HepG2 (cell line): Measurements from ENCODE around the gene C16orf95. TPM values are rescaled to one million over a fixed set of nuclear protein-coding genes. Genes with fewer than 3 reads are reported as not detected.

Source experiments
- ELF4 ChIP-seq: sonication (generic); formaldehyde crosslinking; IDR thresholded peaks from 2 replicates; pipeline ENCODE4 v1.5.0; 2020; ENCODE audit warnings: missing genetic modification reagents, mild to moderate bottlenecking, moderate library complexity, borderline replicate concordance
- FOSL1 ChIP-seq: sonication (generic); formaldehyde crosslinking; IDR thresholded peaks from 2 replicates; pipeline ENCODE4 v1.9.0; 2021; ENCODE audit warnings: missing genetic modification reagents, borderline replicate concordance
- HMGA1 ChIP-seq: sonication (generic); formaldehyde crosslinking; conservative IDR thresholded peaks from 2 replicates; pipeline ENCODE4 v1.4.0; 2020; ENCODE audit warnings: missing genetic modification reagents
- HNF4A ChIP-seq: sonication (generic); formaldehyde crosslinking; IDR thresholded peaks from 2 replicates; pipeline ENCODE4 v1.4.0; 2020; ENCODE audit warnings: missing genetic modification reagents
- MTF2 ChIP-seq: sonication (generic); formaldehyde crosslinking; IDR thresholded peaks from 2 replicates; pipeline ENCODE4 v1.5.0; 2020; ENCODE audit warnings: missing genetic modification reagents, borderline replicate concordance
- NR2F1 ChIP-seq, 2 experiments: fragments of 450-650 bp in 1 of 2; formaldehyde crosslinking in 1 of 2; IDR thresholded peaks; 2 replicates each; pipeline versions ENCODE4 v1.5.0 to v1.6.1; 2016 to 2020; ENCODE audit warnings: mild to moderate bottlenecking in 1 of 2, missing compliant biosample characterization in 1 of 2, missing genetic modification reagents in 1 of 2, moderate library complexity in 1 of 2
- PHF20 ChIP-seq: sonication (generic); formaldehyde crosslinking; IDR thresholded peaks from 2 replicates; pipeline ENCODE4 v1.5.0; 2020; ENCODE audit warnings: mild to moderate bottlenecking, missing genetic modification reagents
- TAF1 ChIP-seq: sonication (generic); formaldehyde crosslinking; IDR thresholded peaks from 2 replicates; pipeline ENCODE4 v1.4.0; 2020; ENCODE audit warnings: missing genetic modification reagents
- ZBTB38 ChIP-seq: sonication (generic); formaldehyde crosslinking; IDR thresholded peaks from 2 replicates; pipeline ENCODE4 v1.5.1; 2020; ENCODE audit warnings: mild to moderate bottlenecking, missing genetic modification reagents
- ZNF549 ChIP-seq: sonication (generic); formaldehyde crosslinking; IDR thresholded peaks from 2 replicates; pipeline ENCODE4 v1.5.0; 2020; ENCODE audit warnings: missing genetic modification reagents
- polyA plus RNA-seq, 8 experiments: library from polyadenylated mRNA; depleted of rRNA in 3 of 8; stranded (reverse) in 7 of 8; unstranded in 1 of 8; fragments of >200 nt; fragmentation: Illumina TruSeq in 4 of 8; extraction: Trizol in 4 of 8; gene quantifications; 2 replicates each; pipeline versions ENCODE4 v1.2.1 to v1.2.3, GENCODE V29; 2011 to 2016; ENCODE audit warnings: low read depth in 4 of 8, missing spikeins in 1 of 8, mixed read lengths in 1 of 8; ENCODE audit not compliant: insufficient read depth in 1 of 8
- total RNA-seq, 5 experiments: library from RNA; depleted of rRNA; stranded (reverse); fragments of >200 nt; fragmentation: Illumina TruSeq; extraction: Trizol; gene quantifications; 2 replicates each; pipeline ENCODE4 v1.2.3, GENCODE V29; 2016; ENCODE audit warnings: low read depth in 1 of 5
- TF ChIP-seq, protein P1 (sequence below): sonication (generic); formaldehyde crosslinking; conservative IDR thresholded peaks from 2 replicates; pipeline ENCODE4 v1.4.0; 2020; ENCODE audit warnings: mild to moderate bottlenecking, missing genetic modification reagents, moderate library complexity
- TF ChIP-seq, protein P2 (sequence below): sonication (generic); formaldehyde crosslinking; IDR thresholded peaks from 2 replicates; pipeline ENCODE4 v1.4.0; 2020; ENCODE audit warnings: missing genetic modification reagents, borderline replicate concordance
- TF ChIP-seq, protein P3 (sequence below): sonication (generic); formaldehyde crosslinking; IDR thresholded peaks from 2 replicates; pipeline ENCODE4 v1.4.0; 2020; ENCODE audit warnings: missing genetic modification reagents, mild to moderate bottlenecking, borderline replicate concordance
- TF ChIP-seq, protein P4 (sequence below): sonication (generic); formaldehyde crosslinking; IDR thresholded peaks from 2 replicates; pipeline ENCODE4 v1.5.1; 2020; ENCODE audit warnings: mild to moderate bottlenecking, missing genetic modification reagents
- TF ChIP-seq, protein P5 (sequence below): sonication (generic); formaldehyde crosslinking; IDR thresholded peaks from 2 replicates; pipeline ENCODE4 v1.8.0; 2022; ENCODE audit warnings: mild to moderate bottlenecking, missing genetic modification reagents; ENCODE audit not compliant: insufficient replicate concordance

Gene C16orf95
- total and polyA plus RNA-seq, 2 of the 13 experiments (the other 11 are each of a cell fraction or from before 2014, with no cell fraction given) = 2.8 to 8.6 TPM

DNA sequence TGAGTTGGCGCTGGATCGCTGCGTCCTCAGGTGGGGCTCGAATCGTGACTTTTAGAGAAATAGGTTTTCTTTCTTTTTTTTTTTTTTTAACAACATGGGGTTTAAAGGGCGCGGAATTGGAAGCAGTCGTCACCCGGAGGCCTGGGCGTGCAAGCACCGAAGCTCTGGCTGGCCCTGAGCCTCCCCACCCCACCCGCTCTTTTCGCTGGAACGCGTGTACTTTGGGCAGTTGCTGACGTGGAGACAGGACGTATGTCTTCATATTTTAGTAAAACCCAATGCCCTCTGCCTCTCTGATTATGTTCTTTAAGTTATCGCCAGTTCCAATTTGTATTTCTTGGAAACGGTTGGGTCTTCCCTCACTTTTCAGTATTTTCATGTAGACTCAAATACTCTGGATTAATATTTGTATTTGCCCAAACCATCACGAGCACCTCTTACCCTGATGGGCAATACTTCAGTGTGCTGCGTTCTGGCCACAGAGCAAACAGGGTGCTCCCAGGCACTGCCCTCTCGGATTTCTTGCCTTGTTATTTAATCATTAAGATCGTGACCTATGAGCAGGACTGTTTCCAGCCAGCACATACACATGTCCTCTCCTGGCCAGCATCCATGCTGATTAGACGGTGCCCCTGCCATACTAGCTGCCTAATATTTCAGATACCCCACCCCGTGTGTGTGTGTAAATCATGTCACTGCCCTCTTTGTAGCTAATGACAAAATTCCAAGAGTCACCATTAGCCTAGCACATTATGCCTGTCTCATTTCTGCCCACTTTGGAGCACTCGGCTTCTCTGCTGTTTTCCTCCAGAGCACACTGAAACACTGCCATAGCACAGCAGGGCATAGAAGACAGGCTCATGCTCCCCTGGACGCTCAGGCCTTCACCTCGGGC is 805 bp upstream of the C16orf95 start (continued):
- TF ChIP-seq, protein P1, sequence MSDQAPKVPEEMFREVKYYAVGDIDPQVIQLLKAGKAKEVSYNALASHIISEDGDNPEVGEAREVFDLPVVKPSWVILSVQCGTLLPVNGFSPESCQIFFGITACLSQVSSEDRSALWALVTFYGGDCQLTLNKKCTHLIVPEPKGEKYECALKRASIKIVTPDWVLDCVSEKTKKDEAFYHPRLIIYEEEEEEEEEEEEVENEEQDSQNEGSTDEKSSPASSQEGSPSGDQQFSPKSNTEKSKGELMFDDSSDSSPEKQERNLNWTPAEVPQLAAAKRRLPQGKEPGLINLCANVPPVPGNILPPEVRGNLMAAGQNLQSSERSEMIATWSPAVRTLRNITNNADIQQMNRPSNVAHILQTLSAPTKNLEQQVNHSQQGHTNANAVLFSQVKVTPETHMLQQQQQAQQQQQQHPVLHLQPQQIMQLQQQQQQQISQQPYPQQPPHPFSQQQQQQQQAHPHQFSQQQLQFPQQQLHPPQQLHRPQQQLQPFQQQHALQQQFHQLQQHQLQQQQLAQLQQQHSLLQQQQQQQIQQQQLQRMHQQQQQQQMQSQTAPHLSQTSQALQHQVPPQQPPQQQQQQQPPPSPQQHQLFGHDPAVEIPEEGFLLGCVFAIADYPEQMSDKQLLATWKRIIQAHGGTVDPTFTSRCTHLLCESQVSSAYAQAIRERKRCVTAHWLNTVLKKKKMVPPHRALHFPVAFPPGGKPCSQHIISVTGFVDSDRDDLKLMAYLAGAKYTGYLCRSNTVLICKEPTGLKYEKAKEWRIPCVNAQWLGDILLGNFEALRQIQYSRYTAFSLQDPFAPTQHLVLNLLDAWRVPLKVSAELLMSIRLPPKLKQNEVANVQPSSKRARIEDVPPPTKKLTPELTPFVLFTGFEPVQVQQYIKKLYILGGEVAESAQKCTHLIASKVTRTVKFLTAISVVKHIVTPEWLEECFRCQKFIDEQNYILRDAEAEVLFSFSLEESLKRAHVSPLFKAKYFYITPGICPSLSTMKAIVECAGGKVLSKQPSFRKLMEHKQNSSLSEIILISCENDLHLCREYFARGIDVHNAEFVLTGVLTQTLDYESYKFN = no peak
- TF ChIP-seq PHF20 (CRISPR knock-in tag) = no peak
- TF ChIP-seq HMGA1 (CRISPR knock-in tag) = no peak
- TF ChIP-seq, protein P2, sequence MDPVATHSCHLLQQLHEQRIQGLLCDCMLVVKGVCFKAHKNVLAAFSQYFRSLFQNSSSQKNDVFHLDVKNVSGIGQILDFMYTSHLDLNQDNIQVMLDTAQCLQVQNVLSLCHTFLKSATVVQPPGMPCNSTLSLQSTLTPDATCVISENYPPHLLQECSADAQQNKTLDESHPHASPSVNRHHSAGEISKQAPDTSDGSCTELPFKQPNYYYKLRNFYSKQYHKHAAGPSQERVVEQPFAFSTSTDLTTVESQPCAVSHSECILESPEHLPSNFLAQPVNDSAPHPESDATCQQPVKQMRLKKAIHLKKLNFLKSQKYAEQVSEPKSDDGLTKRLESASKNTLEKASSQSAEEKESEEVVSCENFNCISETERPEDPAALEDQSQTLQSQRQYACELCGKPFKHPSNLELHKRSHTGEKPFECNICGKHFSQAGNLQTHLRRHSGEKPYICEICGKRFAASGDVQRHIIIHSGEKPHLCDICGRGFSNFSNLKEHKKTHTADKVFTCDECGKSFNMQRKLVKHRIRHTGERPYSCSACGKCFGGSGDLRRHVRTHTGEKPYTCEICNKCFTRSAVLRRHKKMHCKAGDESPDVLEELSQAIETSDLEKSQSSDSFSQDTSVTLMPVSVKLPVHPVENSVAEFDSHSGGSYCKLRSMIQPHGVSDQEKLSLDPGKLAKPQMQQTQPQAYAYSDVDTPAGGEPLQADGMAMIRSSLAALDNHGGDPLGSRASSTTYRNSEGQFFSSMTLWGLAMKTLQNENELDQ (CRISPR knock-in tag) = 0 out of 2 replicates have a peak, but pooled peaks have one; percentile 53
- no peak for TF ChIP-seq MTF2
- TF ChIP-seq ELF4 = no peak
- peak; percentile 9; the same call in 1 of the 2 replicates for TF ChIP-seq HNF4A
- TF ChIP-seq, protein P3, sequence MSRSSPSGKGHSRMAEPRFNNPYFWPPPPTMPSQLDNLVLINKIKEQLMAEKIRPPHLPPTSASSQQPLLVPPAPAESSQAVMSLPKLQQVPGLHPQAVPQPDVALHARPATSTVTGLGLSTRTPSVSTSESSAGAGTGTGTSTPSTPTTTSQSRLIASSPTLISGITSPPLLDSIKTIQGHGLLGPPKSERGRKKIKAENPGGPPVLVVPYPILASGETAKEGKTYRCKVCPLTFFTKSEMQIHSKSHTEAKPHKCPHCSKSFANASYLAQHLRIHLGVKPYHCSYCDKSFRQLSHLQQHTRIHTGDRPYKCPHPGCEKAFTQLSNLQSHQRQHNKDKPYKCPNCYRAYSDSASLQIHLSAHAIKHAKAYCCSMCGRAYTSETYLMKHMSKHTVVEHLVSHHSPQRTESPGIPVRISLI (CRISPR knock-in tag) = no peak
- TF ChIP-seq, protein P4, sequence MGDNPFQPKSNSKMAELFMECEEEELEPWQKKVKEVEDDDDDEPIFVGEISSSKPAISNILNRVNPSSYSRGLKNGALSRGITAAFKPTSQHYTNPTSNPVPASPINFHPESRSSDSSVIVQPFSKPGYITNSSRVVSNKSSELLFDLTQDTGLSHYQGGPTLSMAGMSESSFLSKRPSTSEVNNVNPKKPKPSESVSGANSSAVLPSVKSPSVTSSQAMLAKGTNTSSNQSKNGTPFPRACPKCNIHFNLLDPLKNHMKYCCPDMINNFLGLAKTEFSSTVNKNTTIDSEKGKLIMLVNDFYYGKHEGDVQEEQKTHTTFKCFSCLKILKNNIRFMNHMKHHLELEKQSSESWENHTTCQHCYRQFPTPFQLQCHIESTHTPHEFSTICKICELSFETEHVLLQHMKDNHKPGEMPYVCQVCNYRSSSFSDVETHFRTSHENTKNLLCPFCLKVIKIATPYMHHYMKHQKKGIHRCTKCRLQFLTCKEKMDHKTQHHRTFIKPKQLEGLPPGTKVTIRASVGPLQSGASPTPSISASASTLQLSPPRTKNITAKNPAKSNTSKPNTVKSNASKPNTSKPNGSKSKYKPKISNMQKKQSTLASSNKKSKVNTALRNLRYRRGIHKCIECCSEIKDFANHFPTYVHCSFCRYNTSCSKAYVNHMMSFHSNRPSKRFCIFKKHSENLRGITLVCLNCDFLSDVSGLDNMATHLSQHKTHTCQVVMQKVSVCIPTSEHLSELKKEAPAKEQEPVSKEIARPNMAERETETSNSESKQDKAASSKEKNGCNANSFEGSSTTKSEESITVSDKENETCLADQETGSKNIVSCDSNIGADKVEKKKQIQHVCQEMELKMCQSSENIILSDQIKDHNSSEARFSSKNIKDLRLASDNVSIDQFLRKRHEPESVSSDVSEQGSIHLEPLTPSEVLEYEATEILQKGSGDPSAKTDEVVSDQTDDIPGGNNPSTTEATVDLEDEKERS (CRISPR knock-in tag) = no peak
- TF ChIP-seq TAF1 (CRISPR knock-in tag) = no peak
- TF ChIP-seq FOSL1 = no peak
- TF ChIP-seq, protein P5, sequence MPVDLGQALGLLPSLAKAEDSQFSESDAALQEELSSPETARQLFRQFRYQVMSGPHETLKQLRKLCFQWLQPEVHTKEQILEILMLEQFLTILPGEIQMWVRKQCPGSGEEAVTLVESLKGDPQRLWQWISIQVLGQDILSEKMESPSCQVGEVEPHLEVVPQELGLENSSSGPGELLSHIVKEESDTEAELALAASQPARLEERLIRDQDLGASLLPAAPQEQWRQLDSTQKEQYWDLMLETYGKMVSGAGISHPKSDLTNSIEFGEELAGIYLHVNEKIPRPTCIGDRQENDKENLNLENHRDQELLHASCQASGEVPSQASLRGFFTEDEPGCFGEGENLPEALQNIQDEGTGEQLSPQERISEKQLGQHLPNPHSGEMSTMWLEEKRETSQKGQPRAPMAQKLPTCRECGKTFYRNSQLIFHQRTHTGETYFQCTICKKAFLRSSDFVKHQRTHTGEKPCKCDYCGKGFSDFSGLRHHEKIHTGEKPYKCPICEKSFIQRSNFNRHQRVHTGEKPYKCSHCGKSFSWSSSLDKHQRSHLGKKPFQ (CRISPR knock-in tag) = peak; percentile 16
- TF ChIP-seq ZBTB38 (CRISPR knock-in tag) = no peak
- TF ChIP-seq NR2F1 (CRISPR knock-in tag; IDR thresholded peaks at IDR 0.05) = 0 out of 4 replicates have a peak, but pooled peaks of 1 of the 2 experiments have one; percentile 24
- TF ChIP-seq ZNF549 = no peak
